Brain microvascular endothelial cell (primary cell): ENCODE data around the gene GPM6B.

ENCODE experiments used
- DNase-seq: peaks from one replicate; pipeline ENCODE4 v3.0.0-alpha.2; 2020
- H3K27ac ChIP-seq: fragments of 250-450 bp; sonication (Bioruptor Pico); 2 replicates; pipeline ENCODE4 v1.5.1; 2020; ENCODE audit warnings: mild to moderate bottlenecking, moderate library complexity
- H3K27me3 ChIP-seq: fragments of 250-450 bp; sonication (Bioruptor Pico); replicated peaks from 2 replicates; pipeline ENCODE4 v1.5.1; 2020; ENCODE audit warnings: mild to moderate bottlenecking
- H3K36me3 ChIP-seq: fragments of 250-450 bp; sonication (Bioruptor Pico); replicated peaks from 2 replicates; pipeline ENCODE4 v1.5.1; 2020; ENCODE audit warnings: mild to moderate bottlenecking
- H3K4me3 ChIP-seq: 2 replicates; pipeline ENCODE4 v1.5.1; 2011; ENCODE audit warnings: low read depth, mild to moderate bottlenecking, control low read depth, low read length, moderate library complexity
- in situ Hi-C: cut with HindIII; loops from 2 replicates; pipeline ENCODE4 v1.10.0; 2017; ENCODE audit warnings: low sequenced_read_pairs, low pct_ligation_motif_present
- TF ChIP-seq, protein P1 (sequence below): IDR thresholded peaks from 2 replicates; pipeline ENCODE4 v1.5.1; 2011; ENCODE audit warnings: low read depth, mild to moderate bottlenecking, moderate library complexity, low read length, control low read depth, inconsistent platforms; ENCODE audit errors: missing control alignments

GPM6B gene

DNA sequence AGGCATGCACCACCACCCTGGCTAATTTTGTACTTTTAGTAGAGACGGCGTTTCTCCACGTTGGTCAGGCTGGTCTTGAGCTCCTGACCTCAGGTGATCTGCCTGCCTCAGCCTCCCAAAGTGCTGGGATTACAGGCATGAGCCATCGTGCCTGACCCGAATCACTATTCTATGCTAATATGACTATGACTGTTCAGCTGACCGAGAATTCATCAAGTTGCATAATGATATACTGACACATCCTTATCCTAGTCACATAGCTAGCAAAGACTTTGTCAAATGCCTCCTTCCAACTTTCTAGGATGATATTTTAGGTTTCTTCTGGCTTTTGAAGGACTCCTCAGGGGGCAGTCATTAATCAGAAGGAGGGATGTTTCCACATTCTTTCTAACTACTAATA lies 4.8 kb upstream of the GPM6B start:
- DNase-seq, result no peak
- no peaks in the 10 kb centered on the region for H3K36me3 ChIP-seq
- TF ChIP-seq, protein P1, sequence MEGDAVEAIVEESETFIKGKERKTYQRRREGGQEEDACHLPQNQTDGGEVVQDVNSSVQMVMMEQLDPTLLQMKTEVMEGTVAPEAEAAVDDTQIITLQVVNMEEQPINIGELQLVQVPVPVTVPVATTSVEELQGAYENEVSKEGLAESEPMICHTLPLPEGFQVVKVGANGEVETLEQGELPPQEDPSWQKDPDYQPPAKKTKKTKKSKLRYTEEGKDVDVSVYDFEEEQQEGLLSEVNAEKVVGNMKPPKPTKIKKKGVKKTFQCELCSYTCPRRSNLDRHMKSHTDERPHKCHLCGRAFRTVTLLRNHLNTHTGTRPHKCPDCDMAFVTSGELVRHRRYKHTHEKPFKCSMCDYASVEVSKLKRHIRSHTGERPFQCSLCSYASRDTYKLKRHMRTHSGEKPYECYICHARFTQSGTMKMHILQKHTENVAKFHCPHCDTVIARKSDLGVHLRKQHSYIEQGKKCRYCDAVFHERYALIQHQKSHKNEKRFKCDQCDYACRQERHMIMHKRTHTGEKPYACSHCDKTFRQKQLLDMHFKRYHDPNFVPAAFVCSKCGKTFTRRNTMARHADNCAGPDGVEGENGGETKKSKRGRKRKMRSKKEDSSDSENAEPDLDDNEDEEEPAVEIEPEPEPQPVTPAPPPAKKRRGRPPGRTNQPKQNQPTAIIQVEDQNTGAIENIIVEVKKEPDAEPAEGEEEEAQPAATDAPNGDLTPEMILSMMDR, result no peak

DNA sequence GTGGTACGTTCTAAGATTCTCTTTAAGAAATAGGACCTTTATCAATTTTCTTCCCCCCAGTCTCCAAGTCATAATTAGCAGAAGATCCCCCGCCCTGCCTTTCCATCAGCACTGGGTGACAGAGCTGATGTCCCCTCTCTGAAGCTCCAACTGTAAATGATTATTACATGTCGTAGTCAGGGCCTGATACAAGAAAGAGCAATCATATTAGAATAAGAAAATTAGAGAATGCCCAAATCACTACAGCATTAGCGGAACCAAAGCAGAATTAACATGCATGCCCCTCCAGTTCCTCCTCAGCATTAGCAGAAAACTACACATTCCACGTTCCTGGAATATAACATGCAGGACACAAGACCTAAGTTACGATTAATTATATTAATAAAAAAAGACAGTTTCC lies 717 bp downstream of the GPM6B start:
- no peak overlapping the region for H3K27ac ChIP-seq
- no peak overlapping the region for H3K4me3 ChIP-seq
- DNase-seq, result no peak
- in situ Hi-C loops, result no loop called here
- no peaks in the 10 kb centered on the region for H3K27me3 ChIP-seq
- H3K36me3 ChIP-seq, result no peaks in the 10 kb centered on the region
- TF ChIP-seq, protein P1, result no peak

More for the DNA sequence above, 4.8 kb upstream of the GPM6B start:
- no peak overlapping the region for H3K27ac ChIP-seq
- in situ Hi-C loops, result no loop called here
- H3K4me3 ChIP-seq, result no peak overlapping the region
- H3K27me3 ChIP-seq, result no peaks in the 10 kb centered on the region

DNA sequence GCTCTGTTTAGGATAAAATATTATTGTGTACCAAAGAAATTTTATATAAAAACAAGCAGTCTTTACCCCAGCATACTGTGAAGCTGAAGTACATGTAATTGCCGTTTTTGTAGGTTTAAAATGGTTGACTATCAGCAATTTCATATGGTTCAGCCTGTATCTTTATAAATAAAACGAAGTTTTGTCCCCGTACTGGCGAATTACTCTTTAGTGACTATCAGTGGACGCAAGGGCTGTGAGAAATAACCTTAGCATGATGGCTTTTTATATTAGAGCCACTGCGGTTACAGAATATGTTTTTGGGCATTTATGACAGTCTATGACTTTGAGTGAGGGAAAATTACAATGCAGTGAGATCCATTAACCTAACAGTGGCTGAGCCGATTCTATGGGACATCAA lies 1.2 kb downstream of the GPM6B start:
- Histone ChIP-seq H3K4me3 (no peak overlapping the region), H3K27ac (no peak overlapping the region), H3K36me3 (no peaks in the 10 kb centered on the region), H3K27me3 (no peaks in the 10 kb centered on the region)
- no peak for DNase-seq
- TF ChIP-seq, protein P1, result no peak
- in situ Hi-C loops, result no loop called here

DNA sequence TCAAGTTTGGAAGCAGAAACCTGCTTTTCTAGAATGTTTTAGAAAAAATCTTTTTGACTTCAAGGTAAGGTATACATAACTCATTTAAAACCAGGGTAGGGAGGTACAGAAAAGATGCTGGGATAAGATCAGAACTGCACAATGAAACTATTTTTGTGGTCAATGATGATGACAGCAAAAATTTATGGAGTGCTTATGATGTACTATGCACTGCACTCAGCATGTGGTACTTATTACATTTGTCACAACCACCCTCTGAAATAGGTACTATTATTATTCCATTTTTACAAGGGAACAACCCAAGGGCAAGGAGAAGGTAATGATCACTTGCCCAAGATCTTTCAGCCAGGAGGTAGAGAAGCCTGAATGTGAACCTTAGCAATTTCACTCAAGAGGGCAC lies 8.0 kb downstream of the GPM6B start:
- no peak overlapping the region for H3K4me3 ChIP-seq
- in situ Hi-C loops, result no loop called here
- no peaks in the 10 kb centered on the region for H3K36me3 ChIP-seq
- DNase-seq, result no peak
- TF ChIP-seq, protein P1, result no peak
- no peaks in the 10 kb centered on the region for H3K27me3 ChIP-seq
- no peak overlapping the region for H3K27ac ChIP-seq

DNA sequence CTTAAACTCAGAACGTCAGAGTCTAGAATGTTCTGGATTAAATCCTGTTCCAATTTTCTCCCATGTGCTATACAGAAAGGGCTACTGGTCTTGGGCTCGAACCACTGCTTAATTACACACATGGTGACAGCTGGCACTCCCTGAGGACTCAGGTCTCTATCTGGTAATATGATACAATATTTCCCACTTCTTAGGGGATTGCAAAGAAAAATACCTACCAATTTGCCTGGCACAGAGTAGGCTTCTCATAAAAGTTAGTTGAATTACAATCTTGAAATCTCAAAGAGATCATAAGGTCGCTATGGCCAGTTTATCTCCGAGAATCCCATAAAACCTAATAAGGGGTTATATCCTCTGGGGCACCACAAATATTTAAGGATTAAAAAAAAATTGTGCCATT lies 8.6 kb downstream of the GPM6B start:
- H3K4me3 ChIP-seq, result no peak overlapping the region
- TF ChIP-seq, protein P1, result no peak
- DNase-seq, result no peak
- H3K36me3 ChIP-seq, result no peaks in the 10 kb centered on the region
- no peak overlapping the region for H3K27ac ChIP-seq
- no peaks in the 10 kb centered on the region for H3K27me3 ChIP-seq
- in situ Hi-C loops, result no loop called here

DNA sequence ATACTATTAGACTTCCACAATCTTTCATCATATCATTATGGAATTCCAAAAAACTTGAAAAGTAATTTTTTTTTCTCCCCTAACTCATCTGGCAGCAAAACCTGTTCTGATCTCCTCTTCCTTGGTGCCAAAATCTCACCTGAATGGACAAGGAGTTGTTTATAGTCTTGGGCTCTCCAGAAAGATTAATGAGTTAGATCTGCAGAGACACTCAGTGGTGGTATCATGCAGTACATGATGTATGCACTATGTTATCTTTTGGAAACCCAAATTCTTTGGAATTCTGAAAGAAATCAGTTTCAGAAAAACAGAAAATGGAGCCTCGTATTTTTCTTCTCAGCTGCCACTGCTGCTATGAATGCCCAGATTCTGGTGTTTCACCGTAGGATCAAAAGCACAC lies 11.7 kb downstream of the GPM6B start:
- H3K36me3 ChIP-seq, result no peaks in the 10 kb centered on the region
- TF ChIP-seq, protein P1, result no peak
- no peak for DNase-seq
- in situ Hi-C loops, result no loop called here
- no peak overlapping the region for H3K4me3 ChIP-seq
- no peak overlapping the region for H3K27ac ChIP-seq
- no peaks in the 10 kb centered on the region for H3K27me3 ChIP-seq
